GM23338 (cell line): ENCODE measurements around the gene PPP2R5C. TPM values are rescaled to one million over a fixed set of nuclear protein-coding genes. Genes with fewer than 3 reads are reported as not detected.

Experiments used
- ATAC-seq: fragments of 200-7000 bp; cut with Tn5 transposase; 3 replicates; pipeline ENCODE4 v1.9.1; 2020
- DNase-seq: peaks from one replicate; pipeline ENCODE4 v3.0.0-alpha.2; 2015; ENCODE audit warnings: low spot score
- H2AFZ ChIP-seq: fragments of 200-600 bp; sonication (generic); 2 replicates; pipeline ENCODE4 v1.8.0; 2016; ENCODE audit warnings: antibody characterized with exemption, mild to moderate bottlenecking, moderate library complexity
- H3F3A ChIP-seq: fragments of 200-600 bp; sonication (generic); replicated peaks from 2 replicates; pipeline ENCODE4 v1.8.0; 2017; ENCODE audit warnings: antibody characterized with exemption, mixed run types, low read depth
- H3K27ac ChIP-seq: fragments of 200-600 bp; sonication (generic); 2 replicates; pipeline ENCODE4 v1.6.1; 2016; ENCODE audit warnings: low read depth
- H3K27me3 ChIP-seq: fragments of 200-600 bp; sonication (generic); 2 replicates; pipeline ENCODE4 v1.8.0; 2016; ENCODE audit warnings: mild to moderate bottlenecking, mixed run types, moderate library complexity; ENCODE audit not compliant: insufficient read depth
- H3K36me3 ChIP-seq: fragments of 200-600 bp; sonication (generic); 2 replicates; pipeline ENCODE4 v1.8.0; 2016; ENCODE audit warnings: mild to moderate bottlenecking; ENCODE audit not compliant: insufficient read depth
- H3K4me1 ChIP-seq: fragments of 200-600 bp; sonication (generic); 2 replicates; pipeline ENCODE4 v1.8.0; 2016; ENCODE audit warnings: mild to moderate bottlenecking, moderate library complexity; ENCODE audit not compliant: insufficient read depth
- H3K4me2 ChIP-seq: fragments of 200-600 bp; sonication (generic); 2 replicates; pipeline ENCODE4 v1.7.1; 2017; ENCODE audit warnings: mixed run types
- H3K4me3 ChIP-seq: fragments of 200-600 bp; sonication (generic); 2 replicates; pipeline ENCODE4 v1.6.1; 2016; ENCODE audit warnings: mixed run types
- H3K79me2 ChIP-seq: fragments of 200-600 bp; sonication (generic); replicated peaks from 2 replicates; pipeline ENCODE4 v1.8.0; 2017; ENCODE audit warnings: mild to moderate bottlenecking; ENCODE audit not compliant: insufficient read depth
- H3K9me2 ChIP-seq: fragments of 200-600 bp; sonication (generic); 2 replicates; pipeline ENCODE4 v1.8.0; 2017; ENCODE audit not compliant: insufficient read depth
- H4K20me1 ChIP-seq: fragments of 200-600 bp; sonication (generic); replicated peaks from 2 replicates; pipeline ENCODE4 v1.8.0; 2017; ENCODE audit warnings: mild to moderate bottlenecking; ENCODE audit not compliant: insufficient read depth
- H3K27ac Mint-ChIP-seq: 2 replicates; pipeline ENCODE4 v1.8.0; 2020; ENCODE audit warnings: inconsistent platforms, mild to moderate bottlenecking, moderate library complexity, mixed read lengths
- H3K27me3 Mint-ChIP-seq: 3 replicates; pipeline ENCODE4 v1.8.0; 2022; ENCODE audit warnings: low read depth, mild to moderate bottlenecking, moderate library complexity, mixed read lengths, inconsistent platforms; ENCODE audit not compliant: insufficient read depth, poor library complexity
- H3K36me3 Mint-ChIP-seq: 3 replicates; pipeline ENCODE4 v1.8.0; 2021; ENCODE audit warnings: low read depth, mild to moderate bottlenecking, inconsistent platforms, moderate library complexity, mixed read lengths
- H3K4me1 Mint-ChIP-seq: 3 replicates; pipeline ENCODE4 v1.8.0; 2020; ENCODE audit warnings: mild to moderate bottlenecking, inconsistent platforms, mixed read lengths
- H3K4me3 Mint-ChIP-seq: 3 replicates; pipeline ENCODE4 v1.8.0; 2021; ENCODE audit warnings: moderate library complexity, mild to moderate bottlenecking, inconsistent platforms, mixed read lengths
- H3K9me3 Mint-ChIP-seq: 3 replicates; pipeline ENCODE4 v1.8.0; 2020; ENCODE audit warnings: moderate library complexity, mild to moderate bottlenecking, inconsistent platforms, mixed read lengths
- CREB1 ChIP-seq: fragments of 250-450 bp; sonication (Bioruptor Pico); IDR thresholded peaks from 2 replicates; pipeline ENCODE4 v1.5.0; 2020; ENCODE audit warnings: low read depth, mild to moderate bottlenecking, moderate library complexity
- EZH2 ChIP-seq: fragments of 200-600 bp; sonication (generic); IDR thresholded peaks from one replicate; pipeline ENCODE4 v1.8.0; 2017; ENCODE audit warnings: antibody characterized with exemption, mild to moderate bottlenecking, low read depth; ENCODE audit not compliant: unreplicated experiment
- EZH2phosphoT487 ChIP-seq: fragments of 200-600 bp; sonication (generic); IDR thresholded peaks from one replicate; pipeline ENCODE4 v1.8.1; 2018; ENCODE audit warnings: antibody characterized with exemption; ENCODE audit not compliant: unreplicated experiment
- JUNB ChIP-seq: IDR thresholded peaks from one replicate; pipeline ENCODE4 v1.6.1; 2016; ENCODE audit warnings: antibody characterized with exemption; ENCODE audit not compliant: unreplicated experiment
- NANOG ChIP-seq: IDR thresholded peaks from 2 replicates; pipeline ENCODE4 v1.6.1; 2016; ENCODE audit warnings: antibody characterized with exemption, borderline replicate concordance
- POLR2AphosphoS5 ChIP-seq: IDR thresholded peaks from 2 replicates; pipeline ENCODE4 v1.6.1; 2016; ENCODE audit warnings: antibody characterized with exemption, low read depth
- STAT1 ChIP-seq: IDR thresholded peaks from one replicate; pipeline ENCODE4 v1.6.1; 2016; ENCODE audit warnings: antibody characterized with exemption; ENCODE audit not compliant: unreplicated experiment
- ZNF114 ChIP-seq: fragments of 250-450 bp; sonication (Bioruptor Pico); IDR thresholded peaks from 2 replicates; pipeline ENCODE4 v1.5.0; 2020; ENCODE audit warnings: mild to moderate bottlenecking, moderate library complexity
- ZNF331 ChIP-seq: fragments of 250-450 bp; sonication (Bioruptor Pico); IDR thresholded peaks from 2 replicates; pipeline ENCODE4 v1.5.0; 2020; ENCODE audit warnings: low read depth, mild to moderate bottlenecking, moderate library complexity
- polyA plus RNA-seq: library from polyadenylated mRNA; unstranded; fragments of >200 nt; fragmentation: Nextera tagmentation; extraction: Ambion mirVana; gene quantifications from 2 replicates; pipeline ENCODE4 v1.2.1, GENCODE V29; 2016
- total RNA-seq: library from RNA; depleted of rRNA; stranded (reverse); fragments of >200 nt; shearing (Covaris generic); gene quantifications from 2 replicates; pipeline ENCODE4 v1.2.3, GENCODE V29; 2014
- TF ChIP-seq, protein P1 (sequence below), 2 experiments: fragments of 200-600 bp in 1 of 2; sonication (generic) in 1 of 2; conservative IDR thresholded peaks; 2 replicates each; pipeline versions ENCODE4 v1.5.1 to v1.6.1; 2016 to 2017; ENCODE audit warnings: antibody characterized with exemption in 2 of 2, low read depth in 2 of 2, mild to moderate bottlenecking in 2 of 2, moderate library complexity in 1 of 2
- TF ChIP-seq, protein P2 (sequence below): IDR thresholded peaks from 2 replicates; pipeline ENCODE4 v1.6.1; 2016; ENCODE audit warnings: antibody characterized with exemption
- TF ChIP-seq, protein P3 (sequence below): IDR thresholded peaks from one replicate; pipeline ENCODE4 v1.6.1; 2018; ENCODE audit warnings: antibody characterized with exemption; ENCODE audit not compliant: unreplicated experiment

PPP2R5C gene
- total and polyA plus RNA-seq, 2 experiments from 2014 or later = 75.4 to 79.7 TPM

DNA sequence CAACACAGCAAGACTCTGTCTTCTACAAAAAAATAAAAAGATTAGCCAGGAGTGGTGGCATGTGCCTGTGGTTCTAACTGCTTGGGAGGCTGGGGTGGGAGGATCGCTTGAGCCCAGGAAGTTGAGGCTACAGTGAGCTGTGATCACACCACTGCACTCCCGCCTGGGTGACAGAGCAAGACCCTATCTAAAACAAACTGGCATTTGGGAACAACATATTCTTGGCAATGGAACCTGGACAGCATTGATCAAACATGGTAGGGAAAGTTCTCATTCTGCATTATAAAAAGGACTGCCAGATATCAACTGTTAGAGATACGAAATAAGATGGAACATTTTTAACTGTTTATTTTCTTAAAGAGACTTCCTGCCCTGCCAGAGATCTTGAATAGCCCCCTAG is 81.5 kb downstream of the PPP2R5C start:
- H3K9me3 Mint-ChIP-seq = no peaks in the 10 kb centered on the region

DNA sequence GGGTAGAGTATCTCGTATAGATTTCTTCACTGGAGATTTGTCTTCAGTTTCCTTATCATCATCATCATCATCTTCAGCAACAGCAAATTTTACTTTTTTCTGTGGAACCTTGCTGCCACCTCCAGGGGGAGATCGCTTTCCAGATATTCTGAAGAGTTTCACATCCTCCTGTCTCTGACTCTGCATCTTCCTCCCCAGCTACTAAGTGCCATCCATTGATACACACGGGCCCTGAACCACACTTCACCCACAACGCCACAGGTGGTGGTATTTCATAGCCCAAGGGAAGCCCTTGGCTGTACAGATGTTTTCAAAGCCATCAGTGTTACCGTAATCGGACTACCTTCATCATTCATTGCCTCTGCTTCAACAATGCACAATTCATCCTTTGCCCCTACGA is 82.2 kb downstream of the PPP2R5C start:
- no peak overlapping the region for H3K27ac ChIP-seq
- H3K4me1 ChIP-seq = peaks cover 11% of the 10 kb centered on the region; the same call in 1 of the 2 replicates
- H3F3A ChIP-seq = no peaks in the 10 kb centered on the region
- Mint-ChIP-seq H3K36me3 (no peaks in the 10 kb centered on the region), H3K27me3 (peaks cover 8% of the 10 kb centered on the region), H3K4me1 (peaks cover 35% of the 10 kb centered on the region), H3K4me3 (no peak overlapping the region), H3K27ac (no peak overlapping the region), H3K9me3 (no peaks in the 10 kb centered on the region)
- no peaks in the 10 kb centered on the region for H3K36me3 ChIP-seq
- no peak overlapping the region for H3K4me2 ChIP-seq
- ATAC-seq (peak; percentile 35), DNase-seq (peak; percentile 55)
- no peaks in the 10 kb centered on the region for H3K27me3 ChIP-seq
- H2AFZ ChIP-seq = no peak overlapping the region
- TF ChIP-seq, protein P1, sequence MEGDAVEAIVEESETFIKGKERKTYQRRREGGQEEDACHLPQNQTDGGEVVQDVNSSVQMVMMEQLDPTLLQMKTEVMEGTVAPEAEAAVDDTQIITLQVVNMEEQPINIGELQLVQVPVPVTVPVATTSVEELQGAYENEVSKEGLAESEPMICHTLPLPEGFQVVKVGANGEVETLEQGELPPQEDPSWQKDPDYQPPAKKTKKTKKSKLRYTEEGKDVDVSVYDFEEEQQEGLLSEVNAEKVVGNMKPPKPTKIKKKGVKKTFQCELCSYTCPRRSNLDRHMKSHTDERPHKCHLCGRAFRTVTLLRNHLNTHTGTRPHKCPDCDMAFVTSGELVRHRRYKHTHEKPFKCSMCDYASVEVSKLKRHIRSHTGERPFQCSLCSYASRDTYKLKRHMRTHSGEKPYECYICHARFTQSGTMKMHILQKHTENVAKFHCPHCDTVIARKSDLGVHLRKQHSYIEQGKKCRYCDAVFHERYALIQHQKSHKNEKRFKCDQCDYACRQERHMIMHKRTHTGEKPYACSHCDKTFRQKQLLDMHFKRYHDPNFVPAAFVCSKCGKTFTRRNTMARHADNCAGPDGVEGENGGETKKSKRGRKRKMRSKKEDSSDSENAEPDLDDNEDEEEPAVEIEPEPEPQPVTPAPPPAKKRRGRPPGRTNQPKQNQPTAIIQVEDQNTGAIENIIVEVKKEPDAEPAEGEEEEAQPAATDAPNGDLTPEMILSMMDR (conservative IDR thresholded peaks at IDR 0.05; ENCODE audit: low read depth in 2 of 2) = peak; percentile 52 to 57
- TF ChIP-seq NANOG = no peak
- peaks cover 39% of the 10 kb centered on the region for H4K20me1 ChIP-seq
- no peak overlapping the region for H3K4me3 ChIP-seq
- no peaks in the 10 kb centered on the region for H3K9me2 ChIP-seq
- H3K79me2 ChIP-seq = peaks cover 51% of the 10 kb centered on the region

More for the DNA sequence above, 81.5 kb downstream of the PPP2R5C start:
- no peaks in the 10 kb centered on the region for H3K9me2 ChIP-seq
- no peak overlapping the region for H3K4me3 Mint-ChIP-seq
- no peak for TF ChIP-seq EZH2phosphoT487
- peaks cover 8% of the 10 kb centered on the region for H3K27me3 Mint-ChIP-seq
- no peaks in the 10 kb centered on the region for H3F3A ChIP-seq
- no peak overlapping the region for H3K4me2 ChIP-seq
- H3K4me1 Mint-ChIP-seq = peaks cover 36% of the 10 kb centered on the region
- H3K4me3 ChIP-seq = no peak overlapping the region
- H4K20me1 ChIP-seq = peaks cover 40% of the 10 kb centered on the region
- H3K4me1 ChIP-seq = peaks cover 11% of the 10 kb centered on the region; the same call in 1 of the 2 replicates
- no peaks in the 10 kb centered on the region for H3K36me3 Mint-ChIP-seq
- H3K27me3 ChIP-seq = no peaks in the 10 kb centered on the region
- no peak overlapping the region for H3K27ac ChIP-seq
- H3K27ac Mint-ChIP-seq = no peak overlapping the region
- no peak overlapping the region for H2AFZ ChIP-seq
- peaks cover 51% of the 10 kb centered on the region for H3K79me2 ChIP-seq
- DNase-seq = no peak
- no peaks in the 10 kb centered on the region for H3K36me3 ChIP-seq
- no peak for ATAC-seq

DNA sequence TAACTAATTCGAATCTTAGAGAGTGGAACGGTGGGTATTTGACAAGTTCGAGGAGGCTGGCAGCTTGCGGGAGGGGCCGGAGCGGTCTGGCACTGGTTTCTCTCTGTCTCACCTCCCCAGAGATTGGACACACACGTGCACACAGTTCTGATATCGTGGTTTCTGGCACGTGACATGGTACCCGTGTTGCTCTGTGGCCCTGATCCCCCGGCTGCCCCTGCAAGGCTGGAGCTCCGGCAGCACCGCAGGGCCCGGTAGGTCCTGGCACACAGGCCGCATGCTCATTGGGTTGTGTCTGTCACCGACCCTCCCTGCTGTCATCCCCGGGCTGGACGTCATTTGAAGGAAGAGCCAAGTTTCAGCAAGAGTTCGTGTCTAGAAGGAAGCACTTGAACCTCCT is 82.7 kb downstream of the PPP2R5C start:
- H3K27me3 ChIP-seq = no peaks in the 10 kb centered on the region
- ATAC-seq (no peak), DNase-seq (no peak)
- no peak overlapping the region for H3K4me2 ChIP-seq
- peaks cover 11% of the 10 kb centered on the region; the same call in 1 of the 2 replicates for H3K4me1 ChIP-seq
- Mint-ChIP-seq H3K4me3 (no peak overlapping the region), H3K27me3 (peaks cover 8% of the 10 kb centered on the region), H3K4me1 (peaks cover 35% of the 10 kb centered on the region), H3K9me3 (no peaks in the 10 kb centered on the region), H3K36me3 (no peaks in the 10 kb centered on the region), H3K27ac (no peak overlapping the region)
- H3K79me2 ChIP-seq = peaks cover 55% of the 10 kb centered on the region
- H4K20me1 ChIP-seq = peaks cover 42% of the 10 kb centered on the region
- no peaks in the 10 kb centered on the region for H3K9me2 ChIP-seq
- no peak overlapping the region for H3K4me3 ChIP-seq
- H2AFZ ChIP-seq = no peak overlapping the region
- no peak overlapping the region for H3K27ac ChIP-seq
- H3K36me3 ChIP-seq = no peaks in the 10 kb centered on the region
- H3F3A ChIP-seq = no peaks in the 10 kb centered on the region
- TF ChIP-seq JUNB (no peak), EZH2 (no peak), CREB1 (CRISPR knock-in tag) (no peak), STAT1 (no peak), ZNF114 (CRISPR knock-in tag) (no peak), POLR2AphosphoS5 (no peak), EZH2phosphoT487 (no peak), ZNF331 (no peak)
- TF ChIP-seq, protein P2, sequence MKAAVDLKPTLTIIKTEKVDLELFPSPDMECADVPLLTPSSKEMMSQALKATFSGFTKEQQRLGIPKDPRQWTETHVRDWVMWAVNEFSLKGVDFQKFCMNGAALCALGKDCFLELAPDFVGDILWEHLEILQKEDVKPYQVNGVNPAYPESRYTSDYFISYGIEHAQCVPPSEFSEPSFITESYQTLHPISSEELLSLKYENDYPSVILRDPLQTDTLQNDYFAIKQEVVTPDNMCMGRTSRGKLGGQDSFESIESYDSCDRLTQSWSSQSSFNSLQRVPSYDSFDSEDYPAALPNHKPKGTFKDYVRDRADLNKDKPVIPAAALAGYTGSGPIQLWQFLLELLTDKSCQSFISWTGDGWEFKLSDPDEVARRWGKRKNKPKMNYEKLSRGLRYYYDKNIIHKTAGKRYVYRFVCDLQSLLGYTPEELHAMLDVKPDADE = no peak
- TF ChIP-seq, protein P3, sequence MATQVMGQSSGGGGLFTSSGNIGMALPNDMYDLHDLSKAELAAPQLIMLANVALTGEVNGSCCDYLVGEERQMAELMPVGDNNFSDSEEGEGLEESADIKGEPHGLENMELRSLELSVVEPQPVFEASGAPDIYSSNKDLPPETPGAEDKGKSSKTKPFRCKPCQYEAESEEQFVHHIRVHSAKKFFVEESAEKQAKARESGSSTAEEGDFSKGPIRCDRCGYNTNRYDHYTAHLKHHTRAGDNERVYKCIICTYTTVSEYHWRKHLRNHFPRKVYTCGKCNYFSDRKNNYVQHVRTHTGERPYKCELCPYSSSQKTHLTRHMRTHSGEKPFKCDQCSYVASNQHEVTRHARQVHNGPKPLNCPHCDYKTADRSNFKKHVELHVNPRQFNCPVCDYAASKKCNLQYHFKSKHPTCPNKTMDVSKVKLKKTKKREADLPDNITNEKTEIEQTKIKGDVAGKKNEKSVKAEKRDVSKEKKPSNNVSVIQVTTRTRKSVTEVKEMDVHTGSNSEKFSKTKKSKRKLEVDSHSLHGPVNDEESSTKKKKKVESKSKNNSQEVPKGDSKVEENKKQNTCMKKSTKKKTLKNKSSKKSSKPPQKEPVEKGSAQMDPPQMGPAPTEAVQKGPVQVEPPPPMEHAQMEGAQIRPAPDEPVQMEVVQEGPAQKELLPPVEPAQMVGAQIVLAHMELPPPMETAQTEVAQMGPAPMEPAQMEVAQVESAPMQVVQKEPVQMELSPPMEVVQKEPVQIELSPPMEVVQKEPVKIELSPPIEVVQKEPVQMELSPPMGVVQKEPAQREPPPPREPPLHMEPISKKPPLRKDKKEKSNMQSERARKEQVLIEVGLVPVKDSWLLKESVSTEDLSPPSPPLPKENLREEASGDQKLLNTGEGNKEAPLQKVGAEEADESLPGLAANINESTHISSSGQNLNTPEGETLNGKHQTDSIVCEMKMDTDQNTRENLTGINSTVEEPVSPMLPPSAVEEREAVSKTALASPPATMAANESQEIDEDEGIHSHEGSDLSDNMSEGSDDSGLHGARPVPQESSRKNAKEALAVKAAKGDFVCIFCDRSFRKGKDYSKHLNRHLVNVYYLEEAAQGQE = no peak
- TF ChIP-seq, protein P1 (conservative IDR thresholded peaks at IDR 0.05; ENCODE audit: low read depth in 2 of 2) = no peak
